GM12878 (cell line): ENCODE results near the gene MFN1. TPM values are rescaled to one million over a fixed set of nuclear protein-coding genes. Genes with fewer than 3 reads are reported as not detected.
"Not testable (repeated sequence)": the region's sequence is repeated elsewhere in the genome, so short reads cannot be mapped to it uniquely, and the experiment has no call there.

Experiments used
- ATAC-seq: fragments of 200-7000 bp; cut with Tn5 transposase; 3 replicates; pipeline ENCODE4 v1.9.1; 2020; ENCODE audit warnings: mild to moderate bottlenecking, moderate library complexity
- BruUV-seq: library from RNA; stranded (reverse); fragments of 400-500 nt; replicated peaks from 2 replicates; lab custom pipeline; 2021; lab: Mats Ljungman, UMichigan
- CTCF ChIA-PET: fragments of 300-600 bp; sonication (Branson Sonifier 250); formaldehyde crosslinking; extraction: SDS; loops from one replicate; lab custom pipeline; 2021; ENCODE audit warnings: inconsistent platforms; lab: Yijun Ruan, JAX
- POLR2A ChIA-PET: fragments of 350-600 bp; formaldehyde crosslinking; extraction: SDS; loops from one replicate; lab custom pipeline; 2021; ENCODE audit warnings: inconsistent platforms; lab: Charles Lee
- RAD21 ChIA-PET: fragments of 300-600 bp; sonication (Branson Sonifier 250); formaldehyde crosslinking; loops from one replicate; lab custom pipeline; 2023; ENCODE audit warnings: antibody characterized with exemption; ENCODE audit not compliant: unreplicated experiment; lab: Charles Lee
- SMC1A ChIA-PET: fragments of 300-600 bp; sonication (Branson Sonifier 250); formaldehyde crosslinking; loops from one replicate; lab custom pipeline; 2023; ENCODE audit not compliant: unreplicated experiment, uncharacterized antibody; lab: Charles Lee
- DNase-seq: peaks from one replicate; pipeline ENCODE4 v3.0.0-alpha.2; 2011; ENCODE audit warnings: low read depth, low spot score
- FAIRE-seq: peaks from 3 replicates; lab custom pipeline; 2011; peaks lifted over from hg19 to GRCh38; lab: Jason Lieb, UNC
- H2AFZ ChIP-seq: 2 replicates; pipeline ENCODE4 v1.6.0; 2011; ENCODE audit warnings: low read depth, low read length, control low read depth; ENCODE audit not compliant: control insufficient read depth
- H3K27ac ChIP-seq: 2 replicates; pipeline ENCODE4 v1.5.1; 2011; ENCODE audit warnings: control low read depth; ENCODE audit not compliant: control insufficient read depth, insufficient read depth
- H3K27me3 ChIP-seq, 2 experiments: replicated peaks in 1 of 2; 2 replicates each; pipeline versions ENCODE4 v1.6.0 to v1.6.1; 2011; ENCODE audit warnings: low read length in 1 of 2; ENCODE audit not compliant: control insufficient read depth in 2 of 2, insufficient read depth in 2 of 2
- H3K36me3 ChIP-seq, 2 experiments: 2 replicates each; pipeline ENCODE4 v1.5.1; 2011; ENCODE audit warnings: low read length in 1 of 2; ENCODE audit not compliant: control insufficient read depth in 2 of 2, insufficient read depth in 2 of 2
- H3K4me1 ChIP-seq: 2 replicates; pipeline ENCODE4 v1.6.1; 2011; ENCODE audit warnings: mild to moderate bottlenecking, low read length, moderate library complexity, mixed read lengths; ENCODE audit not compliant: control insufficient read depth, insufficient read depth
- H3K4me2 ChIP-seq: 2 replicates; pipeline ENCODE4 v1.6.0; 2011; ENCODE audit warnings: control low read depth; ENCODE audit not compliant: control insufficient read depth, insufficient read depth
- H3K4me3 ChIP-seq: fragments of 200-600 bp; sonication (generic); 2 replicates; pipeline ENCODE4 v1.5.1; 2016
- H3K79me2 ChIP-seq: 2 replicates; pipeline ENCODE4 v1.6.0; 2011; ENCODE audit warnings: low read length; ENCODE audit not compliant: control insufficient read depth, insufficient read depth
- H3K9ac ChIP-seq: 2 replicates; pipeline ENCODE4 v1.8.0; 2011; ENCODE audit warnings: low read length, control low read depth, mixed read lengths; ENCODE audit not compliant: control insufficient read depth, insufficient read depth
- H3K9me3 ChIP-seq: replicated peaks from 3 replicates; pipeline ENCODE4 v1.5.1; 2011; ENCODE audit warnings: mild to moderate bottlenecking, low read length; ENCODE audit not compliant: control insufficient read depth, insufficient read depth
- H4K20me1 ChIP-seq: 2 replicates; pipeline ENCODE4 v1.6.0; 2011; ENCODE audit not compliant: control insufficient read depth, insufficient read depth
- CUX1 ChIP-seq: IDR thresholded peaks from 2 replicates; pipeline ENCODE4 v1.6.1; 2012; ENCODE audit warnings: improper control_type of control experiment, low read depth, low read length; ENCODE audit not compliant: insufficient replicate concordance
- GABPA ChIP-seq: IDR thresholded peaks from 2 replicates; pipeline ENCODE4 v1.6.1; 2014; ENCODE audit warnings: antibody characterized with exemption, low read depth, mild to moderate bottlenecking, inconsistent platforms
- HDAC2 ChIP-seq: fragments of 200-600 bp; sonication (generic); IDR thresholded peaks from 2 replicates; pipeline ENCODE4 v1.6.1; 2017
- KLF5 ChIP-seq: fragments of 450-650 bp; IDR thresholded peaks from 2 replicates; pipeline ENCODE4 v1.6.1; 2014; ENCODE audit warnings: mild to moderate bottlenecking; ENCODE audit not compliant: partially characterized antibody
- SRF ChIP-seq, 2 experiments: IDR thresholded peaks; 2 replicates each; pipeline ENCODE4 v1.6.1; 2011; ENCODE audit warnings: low read depth in 2 of 2, low read length in 2 of 2, mild to moderate bottlenecking in 1 of 2, moderate library complexity in 1 of 2
- SUZ12 ChIP-seq: fragments of 200-600 bp; sonication (generic); IDR thresholded peaks from one replicate; pipeline ENCODE4 v1.6.1; 2018; ENCODE audit warnings: antibody characterized with exemption, mild to moderate bottlenecking; ENCODE audit not compliant: unreplicated experiment
- YBX1 ChIP-seq: fragments of 450-650 bp; IDR thresholded peaks from 2 replicates; pipeline ENCODE4 v1.6.1; 2016; ENCODE audit warnings: antibody characterized with exemption
- WGBS: methylation state at CpG from one replicate; pipeline ENCODE4 v1.1.6; 2016; ENCODE audit warnings: low lambda C conversion rate; ENCODE audit not compliant: insufficient replicate concordance, insufficient coverage; ENCODE audit errors: missing lambda C conversion rate; 5-methylcytosine and 5-hydroxymethylcytosine counted together
- in situ Hi-C: fragments of 300-500 bp; cut with MboI; formaldehyde crosslinking; loops from 9 replicates; pipeline ENCODE4 v1.14.3; 2018; ENCODE audit warnings: mixed read lengths
- intact Hi-C: fragments of 100-400 bp; cut with micrococcal nuclease; formaldehyde crosslinking; loops from one replicate; pipeline ENCODE4 v1.14.2; 2022; ENCODE audit not compliant: unreplicated experiment
- polyA plus RNA-seq, 11 experiments: library from polyadenylated mRNA; depleted of rRNA in 4 of 11; unstranded in 6 of 11; stranded (reverse) in 5 of 11; fragments of >200 nt; fragmentation: Nextera tagmentation in 4 of 11; fragmentation: Illumina TruSeq in 1 of 11; extraction: Ambion mirVana in 4 of 11; extraction: Trizol in 1 of 11; gene quantifications; 1 replicate in 1 of 11; 2 replicates in 10 of 11; pipeline versions ENCODE4 v1.2.1 to v1.2.3, GENCODE V29; 2011 to 2016; ENCODE audit warnings: inconsistent platforms in 2 of 11, missing spikeins in 2 of 11, low read depth in 1 of 11
- total RNA-seq, 4 experiments: library from RNA; depleted of rRNA in 3 of 4; stranded (reverse); fragments of >200 nt in 3 of 4; fragmentation: Illumina TruSeq in 1 of 4; extraction: Trizol in 1 of 4; gene quantifications; 2 replicates each; pipeline versions ENCODE4 v1.2.1 to v1.2.3, GENCODE V29; 2013 to 2021

Gene MFN1
- total and polyA plus RNA-seq, 10 of the 15 experiments (the other 5 are each of a cell fraction or from before 2014, with no cell fraction given): 14.4 to 120 (median 39.8) TPM

GRCh38 chr3:179307362-179307761 is 40.1 kb upstream of the MFN1 start:
- H3K4me2 ChIP-seq, ATAC-seq, H3K9me3 ChIP-seq, FAIRE-seq, H3K27me3 ChIP-seq, H3K4me1 ChIP-seq, intact Hi-C loops, in situ Hi-C loops, BruUV-seq, DNase-seq, H2AFZ ChIP-seq, H3K36me3 ChIP-seq, H3K79me2 ChIP-seq, H3K27ac ChIP-seq, H3K9ac ChIP-seq, H4K20me1 ChIP-seq, RAD21 ChIA-PET, H3K4me3 ChIP-seq: not testable (repeated sequence)
- ChIA-PET POLR2A (interaction anchor here (0.9 kb wide), 1 partner anchor 339 kb away, joined by 3 read pairs; no protein-coding TSS in a partner anchor), CTCF (interaction anchor here (0.6 to 2.2 kb wide), 3 partner anchors 8 to 259 kb away, joined by 3 to 9 read pairs (median 4); no protein-coding TSS in a partner anchor), SMC1A (interaction anchor here (0.6 to 0.8 kb wide), 2 partner anchors 8 to 35 kb away, joined by 3 to 5 read pairs; no protein-coding TSS in a partner anchor)
- 66% methylated on average over 2 of the region's 2 CpGs for WGBS

- Histone ChIP-seq H3K36me3 (no peaks in the 10 kb centered on the region), H2AFZ (no peak overlapping the region), H3K4me3 (no peak overlapping the region), H3K27me3 (no peaks in the 10 kb centered on the region), H4K20me1 (no peaks in the 10 kb centered on the region), H3K4me2 (no peak overlapping the region), H3K27ac (no peak overlapping the region), H3K9me3 (no peaks in the 10 kb centered on the region), H3K4me1 (peaks cover 4% of the 10 kb centered on the region), H3K79me2 (no peaks in the 10 kb centered on the region), H3K9ac (no peak overlapping the region)
- POLR2A ChIA-PET: interaction anchor here (0.9 kb wide), 1 partner anchor 340 kb away, joined by 3 read pairs; no protein-coding TSS in a partner anchor
- CTCF ChIA-PET: interaction anchor here (0.6 kb wide), 1 partner anchor 260 kb away, joined by 3 read pairs; no protein-coding TSS in a partner anchor
- RAD21 ChIA-PET: no interaction called here
- SMC1A ChIA-PET: no interaction called here
- no peak for DNase-seq
- no peak for FAIRE-seq
- intact Hi-C loops: no loop called here
- in situ Hi-C loops: no loop called here
- BruUV-seq: no TSS peak
- no peak for ATAC-seq
- TF ChIP-seq YBX1: no peak
- no peak for TF ChIP-seq HDAC2
- TF ChIP-seq SRF (IDR thresholded peaks at IDR 0.05; ENCODE audit: low read depth in 2 of 2, low read length in 2 of 2): no peak
- TF ChIP-seq CUX1: no peak
- TF ChIP-seq GABPA: no peak
- TF ChIP-seq SUZ12: no peak
- no peak for TF ChIP-seq KLF5
- TF ChIP-seq, all 136 proteins: peak for 0
These were observed 39.5 kb upstream of the MFN1 start for GRCh38 chr3:179308001-179308400.
